ENCODE data around the gene GPR17. TPM values are rescaled to one million over a fixed set of nuclear protein-coding genes. Genes with fewer than 3 reads are reported as not detected.

The GPR17 gene
- total RNA-seq, 4 donors from 2014 or later, result 0.48 to 0.52 TPM; not detected in 2

GRCh38 chr2:127697482-127698180 is 51.7 kb downstream of the GPR17 start:
- DNase-seq (ENCODE audit: low spot score in 2 of 2), result peak in 1 of 2 donors; percentile 49
- 94% methylated on average over 21 of the region's 21 CpGs for WGBS

GRCh38 chr2:127698553-127699355 is 52.8 kb downstream of the GPR17 start:
- no peak overlapping the region for H3K27ac ChIP-seq
- H3K4me3 ChIP-seq, result no peak overlapping the region
- peaks cover 32% of the 10 kb centered on the region for H3K4me1 ChIP-seq
- no peaks in the 10 kb centered on the region for H3K27me3 ChIP-seq
- no peaks in the 10 kb centered on the region for H3K36me3 ChIP-seq
- no peak for TF ChIP-seq CTCF (IDR thresholded peaks at IDR 0.05)
- TF ChIP-seq EP300 (IDR thresholded peaks at IDR 0.05), result no peak
- no peak for TF ChIP-seq POLR2A (IDR thresholded peaks at IDR 0.05)
- no peak for TF ChIP-seq POLR2AphosphoS5 (IDR thresholded peaks at IDR 0.05)
- WGBS, result 95% methylated on average over 27 of the region's 27 CpGs
- peak in 1 of 2 donors; percentile 55 for DNase-seq (ENCODE audit: low spot score in 2 of 2)
- H3K9me3 ChIP-seq, result no peaks in the 10 kb centered on the region

More at GRCh38 chr2:127697482-127698180, 51.7 kb downstream of the GPR17 start:
- no peak overlapping the region for H3K27ac ChIP-seq
- no peaks in the 10 kb centered on the region for H3K9me3 ChIP-seq
- no peak for TF ChIP-seq POLR2AphosphoS5 (IDR thresholded peaks at IDR 0.05)
- TF ChIP-seq EP300 (IDR thresholded peaks at IDR 0.05), result no peak
- no peak for TF ChIP-seq CTCF (IDR thresholded peaks at IDR 0.05)
- TF ChIP-seq POLR2A (IDR thresholded peaks at IDR 0.05), result no peak
- no peaks in the 10 kb centered on the region for H3K36me3 ChIP-seq
- H3K4me3 ChIP-seq, result no peak overlapping the region
- peaks cover 21% of the 10 kb centered on the region for H3K4me1 ChIP-seq
- no peaks in the 10 kb centered on the region for H3K27me3 ChIP-seq

- Histone ChIP-seq H3K27ac (peak overlapping the region; percentile 99), H3K36me3 (no peaks in the 10 kb centered on the region), H3K9me3 (no peaks in the 10 kb centered on the region), H3K4me1 (peaks cover 43% of the 10 kb centered on the region), H3K27me3 (no peaks in the 10 kb centered on the region), H3K4me3 (peak overlapping the region; percentile 83)
- DNase-seq (ENCODE audit: low spot score in 2 of 2), result peak in 1 of 2 donors; percentile 84
- 52% methylated on average over 17 of the region's 17 CpGs for WGBS
- TF ChIP-seq POLR2AphosphoS5 (IDR thresholded peaks at IDR 0.05) (no peak), POLR2A (IDR thresholded peaks at IDR 0.05) (no peak), EP300 (IDR thresholded peaks at IDR 0.05) (no peak), CTCF (IDR thresholded peaks at IDR 0.05) (no peak)
Observed at GRCh38 chr2:127700527-127701192, 54.7 kb downstream of the GPR17 start.

- TF ChIP-seq POLR2AphosphoS5 (IDR thresholded peaks at IDR 0.05) (peak; percentile 46 to 93 (median 84)), EP300 (IDR thresholded peaks at IDR 0.05) (no peak), POLR2A (IDR thresholded peaks at IDR 0.05) (peak in 1 of 2 donors; percentile 90)
- peak within 1 kb of the TSS; percentile 99 for H3K27ac ChIP-seq
- peak; percentile 94 for DNase-seq (ENCODE audit: low spot score in 2 of 2)
Observed at GRCh38 chr2:127701193-127701650, 55.3 kb downstream of the GPR17 start, which contains the start of gene SFT2D3. TSS of gene SFT2D3 (plus strand) at chr2:127701497. CDS start at chr2:127701529, 32 bp downstream.

GRCh38 chr2:127701651-127702394 is 55.9 kb downstream of the GPR17 start:
- Histone ChIP-seq H3K4me1 (peaks cover 50% of the 10 kb centered on the region), H3K36me3 (peaks cover 4% of the 10 kb centered on the region), H3K27me3 (no peaks in the 10 kb centered on the region), H3K27ac (peak overlapping the region; percentile 99), H3K4me3 (peak overlapping the region; percentile 83), H3K9me3 (no peaks in the 10 kb centered on the region)
- peak; percentile 87 to 89 for DNase-seq (ENCODE audit: low spot score in 2 of 2)
- WGBS, result under 1% methylated on average over 48 of the region's 108 CpGs
- no peak for TF ChIP-seq POLR2A (IDR thresholded peaks at IDR 0.05)
- TF ChIP-seq POLR2AphosphoS5 (IDR thresholded peaks at IDR 0.05), result peak in 2 of 3 donors; percentile 44 to 71
- peak; percentile 6 to 33 for TF ChIP-seq CTCF (IDR thresholded peaks at IDR 0.05)
- TF ChIP-seq EP300 (IDR thresholded peaks at IDR 0.05), result no peak

More at GRCh38 chr2:127701193-127701650, 55.3 kb downstream of the GPR17 start, which contains the start of gene SFT2D3:
- 0% methylated on average over 4 of the region's 44 CpGs for WGBS
- no peaks in the 10 kb centered on the region for H3K36me3 ChIP-seq
- peaks cover 47% of the 10 kb centered on the region for H3K4me1 ChIP-seq
- H3K9me3 ChIP-seq, result no peaks in the 10 kb centered on the region
- H3K27me3 ChIP-seq, result no peaks in the 10 kb centered on the region
- H3K4me3 ChIP-seq, result peak within 1 kb of the TSS; percentile 83

All from suprapubic skin (tissue), 4 donors.